ENCODE data around the gene TMTC4.
"Not testable (repeated sequence)": the region's sequence is repeated elsewhere in the genome, so short reads cannot be mapped to it uniquely, and the experiment has no call there.

TMTC4 gene

DNA sequence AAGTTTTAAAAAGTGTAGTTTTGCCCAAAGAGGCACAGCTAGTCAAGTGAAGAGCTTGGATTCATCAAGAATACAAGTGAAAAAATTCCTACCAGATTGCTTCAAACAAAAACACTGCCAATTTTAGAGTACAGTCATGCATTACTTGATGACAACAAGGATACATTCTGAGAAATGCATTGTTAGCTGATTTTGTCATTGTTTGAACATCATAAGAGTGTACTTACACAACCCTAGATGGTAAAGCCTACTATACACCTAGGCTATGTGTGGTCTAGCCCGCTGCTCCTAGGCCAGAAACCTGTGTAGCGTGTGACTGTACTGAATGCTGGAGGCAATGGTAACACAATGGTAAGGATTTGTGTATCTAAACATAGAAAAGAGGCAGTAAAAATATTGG lies 41.1 kb downstream of the TMTC4 start:
- H3K9me3 ChIP-seq (ENCODE audit: control insufficient read depth in 2 of 2, low read length in 2 of 2) = no peaks in the 10 kb centered on the region
- no peak overlapping the region for H3K4me3 ChIP-seq (ENCODE audit: low read length in 2 of 2)
- no peak overlapping the region for H3K9ac ChIP-seq (ENCODE audit: low read depth in 1 of 2, low read length in 2 of 2)
- no peaks in the 10 kb centered on the region for H3K4me1 ChIP-seq (ENCODE audit: control insufficient read depth in 2 of 2, insufficient read depth in 2 of 2, low read length in 2 of 2)
- peaks cover 34 to 37% of the 10 kb centered on the region in 2 donors for H3K36me3 ChIP-seq (ENCODE audit: control insufficient read depth in 2 of 2, insufficient read depth in 2 of 2, low read length in 2 of 2)
- no peak overlapping the region for H3K27ac ChIP-seq (ENCODE audit: low read depth in 2 of 2, low read length in 2 of 2)
- H3K27me3 ChIP-seq (ENCODE audit: control insufficient read depth in 2 of 2, insufficient read depth in 2 of 2, low read length in 2 of 2) = no peaks in the 10 kb centered on the region

DNA sequence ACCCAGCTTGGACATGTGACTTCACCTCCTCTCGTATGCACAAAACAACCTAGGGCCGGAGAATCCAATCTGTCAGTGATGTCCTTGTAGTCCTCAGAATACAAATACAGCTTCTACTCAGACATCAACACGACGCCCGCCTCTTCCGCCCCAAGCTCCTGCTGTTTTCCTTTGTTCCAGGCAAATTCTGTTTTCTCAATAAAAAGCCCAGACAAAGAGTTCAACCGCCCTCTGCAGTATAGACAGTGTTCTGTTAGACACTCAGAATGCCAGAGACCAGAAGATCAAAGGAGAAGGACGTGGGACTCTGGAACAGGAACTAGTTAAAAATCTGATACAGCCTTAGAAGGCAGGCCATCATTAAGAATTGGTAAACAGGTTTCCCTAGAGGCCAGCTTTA lies 44.0 kb downstream of the TMTC4 start:
- no peak overlapping the region for H3K27ac ChIP-seq (ENCODE audit: low read depth in 2 of 2, low read length in 2 of 2)
- peaks cover 26 to 34% of the 10 kb centered on the region in 2 donors for H3K36me3 ChIP-seq (ENCODE audit: control insufficient read depth in 2 of 2, insufficient read depth in 2 of 2, low read length in 2 of 2)
- H3K9me3 ChIP-seq (ENCODE audit: control insufficient read depth in 2 of 2, low read length in 2 of 2) = no peaks in the 10 kb centered on the region
- no peak overlapping the region for H3K4me3 ChIP-seq (ENCODE audit: low read length in 2 of 2)
- no peaks in the 10 kb centered on the region for H3K4me1 ChIP-seq (ENCODE audit: control insufficient read depth in 2 of 2, insufficient read depth in 2 of 2, low read length in 2 of 2)
- H3K27me3 ChIP-seq (ENCODE audit: control insufficient read depth in 2 of 2, insufficient read depth in 2 of 2, low read length in 2 of 2) = no peaks in the 10 kb centered on the region
- no peak overlapping the region for H3K9ac ChIP-seq (ENCODE audit: low read depth in 1 of 2, low read length in 2 of 2)

- Histone ChIP-seq H3K27me3 (ENCODE audit: control insufficient read depth in 2 of 2, insufficient read depth in 2 of 2, low read length in 2 of 2) (no peaks in the 10 kb centered on the region), H3K9ac (ENCODE audit: low read depth in 1 of 2, low read length in 2 of 2) (no peak overlapping the region), H3K4me3 (ENCODE audit: low read length in 2 of 2) (no peak overlapping the region), H3K4me1 (ENCODE audit: control insufficient read depth in 2 of 2, insufficient read depth in 2 of 2, low read length in 2 of 2) (no peaks in the 10 kb centered on the region), H3K27ac (ENCODE audit: low read depth in 2 of 2, low read length in 2 of 2) (no peak overlapping the region), H3K9me3 (ENCODE audit: control insufficient read depth in 2 of 2, low read length in 2 of 2) (no peaks in the 10 kb centered on the region), H3K36me3 (ENCODE audit: control insufficient read depth in 2 of 2, insufficient read depth in 2 of 2, low read length in 2 of 2) (peaks cover 23 to 29% of the 10 kb centered on the region in 2 donors)
Observed at GRCh38 chr13:100627120-100627519, 47.5 kb downstream of the TMTC4 start.

DNA sequence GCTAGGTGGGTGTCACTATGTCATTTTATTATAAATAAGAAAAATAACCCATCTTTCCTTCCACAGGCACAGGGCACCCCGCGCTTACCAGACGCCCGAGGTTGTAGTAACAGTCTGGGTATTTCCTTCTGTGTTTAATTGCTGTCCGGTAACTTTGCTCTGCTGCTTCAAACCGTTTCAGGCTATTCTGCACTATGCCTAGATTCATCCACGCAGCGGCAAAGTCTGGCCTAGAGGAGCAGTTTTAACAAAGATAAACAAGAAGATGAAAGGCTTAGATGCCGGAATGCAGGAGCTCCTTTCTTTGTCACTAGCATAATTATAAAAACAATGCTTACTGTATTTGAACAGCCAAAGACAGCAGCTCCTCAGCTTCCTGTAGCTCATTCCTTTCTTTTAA lies 49.1 kb downstream of the TMTC4 start:
- H3K27ac ChIP-seq (ENCODE audit: low read depth in 2 of 2, low read length in 2 of 2) = no peak overlapping the region
- H3K4me1 ChIP-seq (ENCODE audit: control insufficient read depth in 2 of 2, insufficient read depth in 2 of 2, low read length in 2 of 2) = no peaks in the 10 kb centered on the region
- H3K36me3 ChIP-seq (ENCODE audit: control insufficient read depth in 2 of 2, insufficient read depth in 2 of 2, low read length in 2 of 2) = peaks cover 23 to 29% of the 10 kb centered on the region in 2 donors
- H3K9ac ChIP-seq (ENCODE audit: low read depth in 1 of 2, low read length in 2 of 2) = no peak overlapping the region
- no peak overlapping the region for H3K4me3 ChIP-seq (ENCODE audit: low read length in 2 of 2)
- H3K27me3 ChIP-seq (ENCODE audit: control insufficient read depth in 2 of 2, insufficient read depth in 2 of 2, low read length in 2 of 2) = no peaks in the 10 kb centered on the region
- H3K9me3 ChIP-seq (ENCODE audit: control insufficient read depth in 2 of 2, low read length in 2 of 2) = no peaks in the 10 kb centered on the region

- peaks cover 4 to 9% of the 10 kb centered on the region in 2 donors for H3K36me3 ChIP-seq (ENCODE audit: control insufficient read depth in 2 of 2, insufficient read depth in 2 of 2, low read length in 2 of 2)
- no peaks in the 10 kb centered on the region for H3K9me3 ChIP-seq (ENCODE audit: control insufficient read depth in 2 of 2, low read length in 2 of 2)
- H3K4me3 ChIP-seq (ENCODE audit: low read length in 2 of 2) = no peak overlapping the region
- H3K27ac ChIP-seq (ENCODE audit: low read depth in 2 of 2, low read length in 2 of 2) = no peak overlapping the region
- no peaks in the 10 kb centered on the region for H3K4me1 ChIP-seq (ENCODE audit: control insufficient read depth in 2 of 2, insufficient read depth in 2 of 2, low read length in 2 of 2)
- H3K9ac ChIP-seq (ENCODE audit: low read depth in 1 of 2, low read length in 2 of 2) = no peak overlapping the region
- H3K27me3 ChIP-seq (ENCODE audit: control insufficient read depth in 2 of 2, insufficient read depth in 2 of 2, low read length in 2 of 2) = no peaks in the 10 kb centered on the region
Observed at GRCh38 chr13:100620792-100621191, 53.8 kb downstream of the TMTC4 start.

- H3K4me3 ChIP-seq (ENCODE audit: low read length in 2 of 2) = no peak overlapping the region
- no peaks in the 10 kb centered on the region for H3K4me1 ChIP-seq (ENCODE audit: control insufficient read depth in 2 of 2, insufficient read depth in 2 of 2, low read length in 2 of 2)
- H3K36me3 ChIP-seq (ENCODE audit: control insufficient read depth in 2 of 2, insufficient read depth in 2 of 2, low read length in 2 of 2) = peaks cover 3 to 4% of the 10 kb centered on the region in 2 donors
- no peak overlapping the region for H3K9ac ChIP-seq (ENCODE audit: low read depth in 1 of 2, low read length in 2 of 2)
- H3K27ac ChIP-seq (ENCODE audit: low read depth in 2 of 2, low read length in 2 of 2) = no peak overlapping the region
- no peaks in the 10 kb centered on the region for H3K27me3 ChIP-seq (ENCODE audit: control insufficient read depth in 2 of 2, insufficient read depth in 2 of 2, low read length in 2 of 2)
- H3K9me3 ChIP-seq (ENCODE audit: control insufficient read depth in 2 of 2, low read length in 2 of 2) = no peaks in the 10 kb centered on the region
Observed at GRCh38 chr13:100619940-100620339, 54.7 kb downstream of the TMTC4 start.

DNA sequence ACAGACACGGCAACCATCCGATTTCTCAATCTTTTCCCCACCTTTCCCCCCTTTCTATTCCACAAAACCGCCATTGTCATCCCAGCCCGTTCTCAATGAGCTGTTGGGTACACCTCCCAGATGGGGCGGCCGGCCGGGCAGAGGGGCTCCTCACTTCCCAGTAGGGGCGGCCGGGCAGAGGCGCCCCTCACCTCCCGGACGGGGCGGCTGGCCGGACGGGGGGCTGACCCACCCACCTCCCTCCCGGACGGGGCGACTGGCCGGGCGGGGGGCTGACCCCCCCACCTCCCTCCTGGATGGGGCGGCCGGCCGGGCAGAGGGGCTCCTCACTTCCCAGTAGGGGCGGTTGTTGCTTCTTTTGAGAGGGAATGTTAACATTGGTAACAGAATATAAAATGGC lies 55.7 kb downstream of the TMTC4 start:
- H3K4me1 ChIP-seq (ENCODE audit: control insufficient read depth in 2 of 2, insufficient read depth in 2 of 2, low read length in 2 of 2); H3K27ac ChIP-seq (ENCODE audit: low read depth in 2 of 2, low read length in 2 of 2); H3K27me3 ChIP-seq (ENCODE audit: control insufficient read depth in 2 of 2, insufficient read depth in 2 of 2, low read length in 2 of 2); H3K9ac ChIP-seq (ENCODE audit: low read depth in 1 of 2, low read length in 2 of 2); H3K9me3 ChIP-seq (ENCODE audit: control insufficient read depth in 2 of 2, low read length in 2 of 2); H3K4me3 ChIP-seq (ENCODE audit: low read length in 2 of 2); H3K36me3 ChIP-seq (ENCODE audit: control insufficient read depth in 2 of 2, insufficient read depth in 2 of 2, low read length in 2 of 2): not testable (repeated sequence)

DNA sequence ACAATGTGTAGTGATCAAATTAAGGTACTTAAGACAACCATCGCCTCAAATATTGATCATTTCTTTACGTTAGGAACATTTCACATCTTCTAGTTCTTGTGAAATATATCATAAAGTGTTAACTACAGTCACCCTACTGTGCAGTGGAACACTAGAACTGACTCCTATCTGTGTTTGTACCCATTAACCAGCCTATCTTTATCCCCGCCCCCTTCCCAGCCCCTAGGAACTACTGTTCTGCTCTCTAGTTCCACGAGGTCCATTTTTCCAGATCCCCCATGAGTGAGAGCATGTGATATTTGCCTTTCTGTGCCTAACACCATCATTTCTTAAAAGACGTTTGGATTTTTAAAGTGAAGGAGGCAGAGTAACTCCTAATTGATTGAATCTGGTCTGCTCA lies 61.6 kb downstream of the TMTC4 start:
- Histone ChIP-seq H3K27me3 (ENCODE audit: control insufficient read depth in 2 of 2, insufficient read depth in 2 of 2, low read length in 2 of 2) (no peaks in the 10 kb centered on the region), H3K27ac (ENCODE audit: low read depth in 2 of 2, low read length in 2 of 2) (no peak overlapping the region), H3K9me3 (ENCODE audit: control insufficient read depth in 2 of 2, low read length in 2 of 2) (no peaks in the 10 kb centered on the region), H3K4me3 (ENCODE audit: low read length in 2 of 2) (no peak overlapping the region), H3K4me1 (ENCODE audit: control insufficient read depth in 2 of 2, insufficient read depth in 2 of 2, low read length in 2 of 2) (peaks cover 2% of the 10 kb centered on the region in 2 donors), H3K9ac (ENCODE audit: low read depth in 1 of 2, low read length in 2 of 2) (no peak overlapping the region), H3K36me3 (ENCODE audit: control insufficient read depth in 2 of 2, insufficient read depth in 2 of 2, low read length in 2 of 2) (peaks cover 0 to 1% of the 10 kb centered on the region in 2 donors)

- no peaks in the 10 kb centered on the region for H3K27me3 ChIP-seq (ENCODE audit: control insufficient read depth in 2 of 2, insufficient read depth in 2 of 2, low read length in 2 of 2)
- H3K27ac ChIP-seq (ENCODE audit: low read depth in 2 of 2, low read length in 2 of 2) = no peak overlapping the region
- H3K4me1 ChIP-seq (ENCODE audit: control insufficient read depth in 2 of 2, insufficient read depth in 2 of 2, low read length in 2 of 2) = peaks cover 2% of the 10 kb centered on the region in 2 donors
- H3K9me3 ChIP-seq (ENCODE audit: control insufficient read depth in 2 of 2, low read length in 2 of 2) = no peaks in the 10 kb centered on the region
- H3K4me3 ChIP-seq (ENCODE audit: low read length in 2 of 2) = no peak overlapping the region
- no peak overlapping the region for H3K9ac ChIP-seq (ENCODE audit: low read depth in 1 of 2, low read length in 2 of 2)
- H3K36me3 ChIP-seq (ENCODE audit: control insufficient read depth in 2 of 2, insufficient read depth in 2 of 2, low read length in 2 of 2) = peaks cover 0 to 1% of the 10 kb centered on the region in 2 donors
Observed at GRCh38 chr13:100611678-100612492, 62.7 kb downstream of the TMTC4 start.

GRCh38 chr13:100610391-100611347 lies 63.9 kb downstream of the TMTC4 start:
- Histone ChIP-seq H3K4me3 (ENCODE audit: low read length in 2 of 2) (no peak overlapping the region), H3K4me1 (ENCODE audit: control insufficient read depth in 2 of 2, insufficient read depth in 2 of 2, low read length in 2 of 2) (peaks cover 2% of the 10 kb centered on the region in 2 donors), H3K27me3 (ENCODE audit: control insufficient read depth in 2 of 2, insufficient read depth in 2 of 2, low read length in 2 of 2) (no peaks in the 10 kb centered on the region), H3K9me3 (ENCODE audit: control insufficient read depth in 2 of 2, low read length in 2 of 2) (no peaks in the 10 kb centered on the region), H3K27ac (ENCODE audit: low read depth in 2 of 2, low read length in 2 of 2) (no peak overlapping the region), H3K9ac (ENCODE audit: low read depth in 1 of 2, low read length in 2 of 2) (no peak overlapping the region), H3K36me3 (ENCODE audit: control insufficient read depth in 2 of 2, insufficient read depth in 2 of 2, low read length in 2 of 2) (peaks cover 1 to 3% of the 10 kb centered on the region in 2 donors)

All from mucosa of rectum (tissue), 2 donors.